OCI-LY3 (cell line): ENCODE measurements around the gene PLEK.

Experiments used
- H2AFZ ChIP-seq: fragments of 200-600, 300-600 bp; shearing (Covaris generic); 2 replicates; pipeline ENCODE4 v1.6.0; 2014; ENCODE audit warnings: antibody characterized with exemption, low read depth, low read length
- H3K27ac ChIP-seq: fragments of 200-600, 300-600 bp; sonication (generic); 2 replicates; pipeline ENCODE4 v1.5.1; 2014; ENCODE audit warnings: mild to moderate bottlenecking, low read length, moderate library complexity, mixed read lengths
- H3K27me3 ChIP-seq: fragments of 200-600, 300-600 bp; sonication (generic); 2 replicates; pipeline ENCODE4 v1.6.1; 2014; ENCODE audit warnings: low read depth, low read length, mixed read lengths
- H3K36me3 ChIP-seq: fragments of 200-600, 300-600 bp; sonication (generic); replicated peaks from 2 replicates; pipeline ENCODE3; 2014; ENCODE audit warnings: low read depth, low read length, mixed read lengths
- H3K4me1 ChIP-seq: fragments of 300-600, 200-600 bp; sonication (generic); 2 replicates; pipeline ENCODE4 v1.6.1; 2014; ENCODE audit warnings: low read length, mixed read lengths
- H3K4me2 ChIP-seq: fragments of 200-600, 300-600 bp; sonication (generic); 2 replicates; pipeline ENCODE4 v1.6.1; 2014; ENCODE audit warnings: low read length, mixed read lengths
- H3K4me3 ChIP-seq: fragments of 300-600, 200-600 bp; sonication (generic); 2 replicates; pipeline ENCODE4 v1.5.1; 2014; ENCODE audit warnings: antibody characterized with exemption, mild to moderate bottlenecking, low read length, moderate library complexity
- H3K79me2 ChIP-seq: fragments of 300-600, 200-600 bp; shearing (Covaris generic); 2 replicates; pipeline ENCODE4 v1.6.1; 2014; ENCODE audit warnings: mild to moderate bottlenecking, low read length, mixed read lengths
- H3K9ac ChIP-seq: fragments of 300-600, 200-600 bp; shearing (Covaris generic); 2 replicates; pipeline ENCODE4 v1.6.0; 2014; ENCODE audit warnings: mild to moderate bottlenecking, low read length, moderate library complexity
- H3K9me3 ChIP-seq: fragments of 200-600, 300-600 bp; shearing (Covaris generic); 2 replicates; pipeline ENCODE4 v1.6.1; 2014; ENCODE audit warnings: low read length, mixed read lengths; ENCODE audit not compliant: insufficient read depth
- H4K20me1 ChIP-seq: fragments of 200-600, 300-600 bp; sonication (generic); 2 replicates; pipeline ENCODE4 v1.6.1; 2016; ENCODE audit warnings: low read length, mixed read lengths; ENCODE audit not compliant: insufficient read depth
- CTCF ChIP-seq: fragments of 200-600, 300-600 bp; sonication (generic); IDR thresholded peaks from 2 replicates; pipeline ENCODE4 v1.5.1; 2014; ENCODE audit warnings: antibody characterized with exemption, low read length, low read depth
- EZH2phosphoT487 ChIP-seq: fragments of 200-600 bp; shearing (Covaris generic); IDR thresholded peaks from 2 replicates; pipeline ENCODE4 v1.6.1; 2018; ENCODE audit warnings: antibody characterized with exemption, mixed run types, low read depth

The PLEK gene

GRCh38 chr2:68330691-68331090 is 34.4 kb upstream of the PLEK start:
- Histone ChIP-seq H3K9ac (no peak overlapping the region), H3K27me3 (no peaks in the 10 kb centered on the region), H3K27ac (no peak overlapping the region), H3K4me1 (no peaks in the 10 kb centered on the region), H3K4me3 (no peak overlapping the region), H3K36me3 (no peaks in the 10 kb centered on the region), H3K79me2 (no peaks in the 10 kb centered on the region), H4K20me1 (no peaks in the 10 kb centered on the region), H3K4me2 (no peak overlapping the region), H2AFZ (no peak overlapping the region), H3K9me3 (no peaks in the 10 kb centered on the region)
- TF ChIP-seq CTCF (no peak), EZH2phosphoT487 (no peak)

- no peak for TF ChIP-seq EZH2phosphoT487
- no peaks in the 10 kb centered on the region for H3K36me3 ChIP-seq
- H3K9ac ChIP-seq: no peak overlapping the region
- H3K4me1 ChIP-seq: no peaks in the 10 kb centered on the region
- H3K4me2 ChIP-seq: no peak overlapping the region
- no peaks in the 10 kb centered on the region for H3K79me2 ChIP-seq
- no peak overlapping the region for H3K4me3 ChIP-seq
- no peak overlapping the region for H3K27ac ChIP-seq
- no peak overlapping the region for H2AFZ ChIP-seq
- H3K27me3 ChIP-seq: no peaks in the 10 kb centered on the region
- H4K20me1 ChIP-seq: no peaks in the 10 kb centered on the region
- H3K9me3 ChIP-seq: no peaks in the 10 kb centered on the region
Observed at GRCh38 chr2:68333009-68333408, 32.1 kb upstream of the PLEK start.

- Histone ChIP-seq H3K36me3 (no peaks in the 10 kb centered on the region), H3K9me3 (no peaks in the 10 kb centered on the region), H3K4me1 (no peaks in the 10 kb centered on the region), H2AFZ (no peak overlapping the region), H3K79me2 (no peaks in the 10 kb centered on the region), H3K4me2 (no peak overlapping the region), H3K4me3 (no peak overlapping the region), H4K20me1 (no peaks in the 10 kb centered on the region), H3K27ac (no peak overlapping the region), H3K27me3 (no peaks in the 10 kb centered on the region), H3K9ac (no peak overlapping the region)
- TF ChIP-seq EZH2phosphoT487 (no peak), CTCF (no peak)
Observed at GRCh38 chr2:68333931-68334330, 31.2 kb upstream of the PLEK start.

- no peak overlapping the region for H3K4me2 ChIP-seq
- H2AFZ ChIP-seq: no peak overlapping the region
- no peak overlapping the region for H3K4me3 ChIP-seq
- H3K27ac ChIP-seq: no peak overlapping the region
- no peak overlapping the region for H3K9ac ChIP-seq
- no peaks in the 10 kb centered on the region for H3K79me2 ChIP-seq
- H3K36me3 ChIP-seq: no peaks in the 10 kb centered on the region
- H4K20me1 ChIP-seq: no peaks in the 10 kb centered on the region
- H3K9me3 ChIP-seq: no peaks in the 10 kb centered on the region
- no peak for TF ChIP-seq EZH2phosphoT487
- peaks cover 7% of the 10 kb centered on the region; the same call in 1 of the 2 replicates for H3K27me3 ChIP-seq
- H3K4me1 ChIP-seq: peaks cover 7% of the 10 kb centered on the region
Observed at GRCh38 chr2:68336192-68336591, 28.9 kb upstream of the PLEK start.

GRCh38 chr2:68340226-68341061 is 24.6 kb upstream of the PLEK start:
- Histone ChIP-seq H3K9me3 (no peaks in the 10 kb centered on the region), H4K20me1 (no peaks in the 10 kb centered on the region), H3K36me3 (no peaks in the 10 kb centered on the region), H3K4me2 (peak overlapping the region; percentile 47), H3K4me1 (peaks cover 17% of the 10 kb centered on the region), H3K9ac (no peak overlapping the region), H3K4me3 (no peak overlapping the region), H3K27me3 (peaks cover 13% of the 10 kb centered on the region; the same call in 1 of the 2 replicates), H3K27ac (no peak overlapping the region), H2AFZ (no peak overlapping the region), H3K79me2 (no peaks in the 10 kb centered on the region)
- TF ChIP-seq EZH2phosphoT487: no peak
- no peak for TF ChIP-seq CTCF
